Endothelial cell of umbilical vein (primary cell): ENCODE data around the gene CXCR4. TPM values are rescaled to one million over a fixed set of nuclear protein-coding genes. Genes with fewer than 3 reads are reported as not detected.

ENCODE experiments used
- BruUV-seq: library from RNA; stranded (reverse); fragments of 400-500 nt; replicated peaks from 2 replicates; lab custom pipeline; 2021; lab: Mats Ljungman, UMichigan
- CTCF ChIA-PET: fragments of 300-600, 350-600 bp; sonication (Branson Sonifier 250); formaldehyde crosslinking; loops from one replicate; lab custom pipeline; 2021; ENCODE audit warnings: antibody characterized with exemption, inconsistent platforms; lab: Charles Lee
- POLR2A ChIA-PET: fragments of 300-600, 350-600 bp; sonication (Branson Sonifier 250); formaldehyde crosslinking; loops from one replicate; lab custom pipeline; 2021; ENCODE audit warnings: antibody characterized with exemption, inconsistent platforms; lab: Charles Lee
- DNase-seq: peaks from one replicate; pipeline ENCODE4 v3.0.0-alpha.2; 2011; ENCODE audit warnings: low read depth, low spot score
- FAIRE-seq: peaks from 2 replicates; lab custom pipeline; 2011; peaks lifted over from hg19 to GRCh38; lab: Jason Lieb, UNC
- H2AFZ ChIP-seq: 2 replicates; pipeline ENCODE4 v1.6.0; 2012; ENCODE audit warnings: low read depth, low read length, control low read depth, inconsistent platforms
- H3K27ac ChIP-seq: 2 replicates; pipeline ENCODE4 v1.5.1; 2011; ENCODE audit warnings: low read depth, mild to moderate bottlenecking, control low read depth, low read length, moderate library complexity; ENCODE audit not compliant: insufficient read depth
- H3K27me3 ChIP-seq, 2 experiments: 2 replicates each; pipeline versions ENCODE4 v1.6.0 to v1.6.1; 2011; ENCODE audit warnings: low read length in 2 of 2, mixed read lengths in 1 of 2; ENCODE audit not compliant: control insufficient read depth in 2 of 2, insufficient read depth in 2 of 2
- H3K36me3 ChIP-seq, 2 experiments: 2 replicates in 1 of 2; 3 replicates in 1 of 2; pipeline ENCODE4 v1.5.1; 2011; ENCODE audit warnings: low read length in 2 of 2, mild to moderate bottlenecking in 1 of 2, moderate library complexity in 1 of 2; ENCODE audit not compliant: control insufficient read depth in 2 of 2, insufficient read depth in 2 of 2; ENCODE audit errors: extremely low read depth in 1 of 2
- H3K4me1 ChIP-seq: 3 replicates; pipeline ENCODE4 v1.5.1; 2011; ENCODE audit warnings: mild to moderate bottlenecking, low read length; ENCODE audit not compliant: control insufficient read depth, insufficient read depth; ENCODE audit errors: extremely low read depth
- H3K4me2 ChIP-seq: 2 replicates; pipeline ENCODE4 v1.6.1; 2011; ENCODE audit warnings: low read length, control low read depth, mixed read lengths; ENCODE audit not compliant: insufficient read depth
- H3K4me3 ChIP-seq, 3 experiments: fragments of 200-600 bp in 1 of 3; sonication (generic), shearing (Covaris generic) in 1 of 3; replicated peaks in 1 of 3; 2 replicates each; pipeline ENCODE4 v1.5.1; 2011 to 2016; ENCODE audit warnings: control low read depth in 3 of 3, low read length in 3 of 3, mild to moderate bottlenecking in 2 of 3, inconsistent platforms in 1 of 3, low read depth in 1 of 3, moderate library complexity in 1 of 3; ENCODE audit not compliant: insufficient read depth in 1 of 3
- H3K79me2 ChIP-seq: 2 replicates; pipeline ENCODE4 v1.6.0; 2012; ENCODE audit warnings: low read length, inconsistent platforms; ENCODE audit not compliant: control insufficient read depth, insufficient read depth
- H3K9ac ChIP-seq: replicated peaks from 2 replicates; pipeline ENCODE3; 2011; ENCODE audit warnings: low read length, control low read depth; ENCODE audit not compliant: insufficient read depth; ENCODE audit errors: extremely low read depth
- H3K9me1 ChIP-seq: replicated peaks from 3 replicates; pipeline ENCODE4 v1.6.0; 2011; ENCODE audit warnings: mild to moderate bottlenecking, low read length; ENCODE audit not compliant: control insufficient read depth, insufficient read depth; ENCODE audit errors: extremely low read depth
- H3K9me3 ChIP-seq: replicated peaks from 2 replicates; pipeline ENCODE4 v1.5.1; 2012; ENCODE audit warnings: low read length, inconsistent platforms; ENCODE audit not compliant: control insufficient read depth, insufficient read depth
- H4K20me1 ChIP-seq: replicated peaks from 2 replicates; pipeline ENCODE3; 2011; ENCODE audit warnings: mild to moderate bottlenecking, low read length; ENCODE audit not compliant: control insufficient read depth, insufficient read depth; ENCODE audit errors: extremely low read depth
- CTCF ChIP-seq, 2 donors: IDR thresholded peaks; 1 replicate in 1 of 2; 2 replicates in 1 of 2; pipeline ENCODE4 v1.5.1; 2011; ENCODE audit warnings: low read length in 2 of 2, mild to moderate bottlenecking in 2 of 2, moderate library complexity in 2 of 2, control low read depth in 1 of 2, inconsistent platforms in 1 of 2, low read depth in 1 of 2; ENCODE audit not compliant: insufficient read depth in 1 of 2; ENCODE audit errors: extremely low read depth in 1 of 2
- EZH2 ChIP-seq: IDR thresholded peaks from 2 replicates; pipeline ENCODE4 v1.6.1; 2012; ENCODE audit warnings: borderline replicate concordance, low read depth, mild to moderate bottlenecking, moderate library complexity, low read length, inconsistent platforms; ENCODE audit not compliant: severe bottlenecking
- FOS ChIP-seq: IDR thresholded peaks from 2 replicates; pipeline ENCODE4 v1.6.1; 2011; ENCODE audit warnings: mild to moderate bottlenecking, low read length, moderate library complexity, borderline replicate concordance; ENCODE audit not compliant: insufficient read depth
- GATA2 ChIP-seq: IDR thresholded peaks from 2 replicates; pipeline ENCODE4 v1.7.0; 2011; ENCODE audit warnings: low read depth, mild to moderate bottlenecking, moderate library complexity, mixed read lengths, low read length; ENCODE audit not compliant: insufficient read length, insufficient read depth
- JUN ChIP-seq: IDR thresholded peaks from 2 replicates; pipeline ENCODE4 v1.6.1; 2011; ENCODE audit warnings: borderline replicate concordance, low read depth; ENCODE audit not compliant: insufficient read length, insufficient read depth
- MAX ChIP-seq: IDR thresholded peaks from 2 replicates; pipeline ENCODE4 v1.6.1; 2011; ENCODE audit not compliant: insufficient read depth, insufficient read length
- MYC ChIP-seq: IDR thresholded peaks from one replicate; pipeline ENCODE4 v1.6.1; 2011; ENCODE audit warnings: mild to moderate bottlenecking, low read depth, low read length
- POLR2A ChIP-seq: IDR thresholded peaks from 2 replicates; pipeline ENCODE4 v1.6.1; 2012; ENCODE audit warnings: low read depth, mild to moderate bottlenecking, control low read depth, low read length
- POLR2AphosphoS5 ChIP-seq: IDR thresholded peaks from 2 replicates; pipeline ENCODE4 v1.6.1; 2012; ENCODE audit warnings: low read depth, mild to moderate bottlenecking, control low read depth, low read length, moderate library complexity; ENCODE audit not compliant: insufficient read depth
- dilution Hi-C: fragments of 300-500 bp; cut with MboI; formaldehyde crosslinking; loops from one replicate; pipeline ENCODE4 v1.15.0; 2019; ENCODE audit warnings: low sequenced_read_pairs; ENCODE audit not compliant: extremely low pct_ligation_motif_present
- intact Hi-C: fragments of 100-400 bp; cut with micrococcal nuclease; formaldehyde crosslinking; loops from one replicate; pipeline ENCODE4 v1.10.0; 2022
- polyA plus RNA-seq, 4 experiments: library from polyadenylated mRNA; depleted of rRNA in 3 of 4; stranded (reverse) in 3 of 4; unstranded in 1 of 4; fragments of >200 nt; gene quantifications; 2 replicates each; pipeline versions ENCODE4 v1.2.1 to v1.2.3, GENCODE V29; 2011 to 2012; ENCODE audit warnings: missing spikeins in 1 of 4
- total RNA-seq: library from RNA; stranded (reverse); gene quantifications from 2 replicates; pipeline ENCODE4 v1.2.3, GENCODE V29; 2021

The CXCR4 gene
- total and polyA plus RNA-seq, 2 donors (not counting 3 experiments of a cell fraction or from before 2014, with no cell fraction given), result 42.2 to 52.4 TPM

GRCh38 chr2:136154384-136154783 lies 36.4 kb upstream of the CXCR4 start:
- Histone ChIP-seq H3K9ac (no peak overlapping the region), H3K9me3 (no peaks in the 10 kb centered on the region), H3K9me1 (no peaks in the 10 kb centered on the region), H3K4me3 (no peak overlapping the region), H3K4me1 (no peaks in the 10 kb centered on the region), H3K4me2 (no peak overlapping the region), H2AFZ (no peak overlapping the region), H4K20me1 (no peaks in the 10 kb centered on the region), H3K27ac (no peak overlapping the region), H3K79me2 (no peaks in the 10 kb centered on the region), H3K36me3 (no peaks in the 10 kb centered on the region), H3K27me3 (peaks cover 0 to 2% of the 10 kb centered on the region in 2 experiments)
- no peak for TF ChIP-seq POLR2A
- TF ChIP-seq POLR2AphosphoS5, result no peak
- no peak for TF ChIP-seq MYC
- no peak for TF ChIP-seq GATA2
- TF ChIP-seq FOS, result no peak
- no peak for TF ChIP-seq EZH2
- TF ChIP-seq CTCF (IDR thresholded peaks at IDR 0.05; ENCODE audit: extremely low read depth in 1 of 2, insufficient read depth in 1 of 2, low read depth in 1 of 2, low read length in 2 of 2), result no peak
- TF ChIP-seq MAX, result no peak
- TF ChIP-seq JUN, result no peak
- ChIA-PET POLR2A (no interaction called here), CTCF (no interaction called here)
- FAIRE-seq (no peak), DNase-seq (no peak)
- dilution Hi-C loops, result no loop called here
- BruUV-seq, result no TSS peak
- intact Hi-C loops, result no loop called here
